Parathyroid adenoma (tissue), 2 donors: ENCODE data around the gene HOXD13.

Experiments
- H2AFZ ChIP-seq: fragments of 300-600 bp; sonication (generic); one replicate; pipeline ENCODE4 v1.7.0; 2017; ENCODE audit warnings: antibody characterized with exemption, mild to moderate bottlenecking
- H3K27ac ChIP-seq: fragments of 300-600 bp; sonication (generic); one replicate; pipeline ENCODE4 v1.7.0; 2017
- H3K27me3 ChIP-seq: fragments of 300-600 bp; sonication (generic); one replicate; pipeline ENCODE4 v1.7.0; 2017; ENCODE audit warnings: low read length; ENCODE audit not compliant: control insufficient read depth, insufficient read depth
- H3K36me3 ChIP-seq: fragments of 300-600 bp; sonication (generic); one replicate; pipeline ENCODE4 v1.7.0; 2017; ENCODE audit warnings: low read length; ENCODE audit not compliant: control insufficient read depth, insufficient read depth
- H3K4me1 ChIP-seq: fragments of 300-600 bp; sonication (generic); one replicate; pipeline ENCODE4 v1.7.0; 2017; ENCODE audit warnings: control low read depth
- H3K4me2 ChIP-seq: fragments of 300-600 bp; sonication (generic); one replicate; pipeline ENCODE4 v1.7.0; 2017; ENCODE audit warnings: low read length
- H3K4me3 ChIP-seq: fragments of 300-600 bp; sonication (generic); one replicate; pipeline ENCODE4 v1.7.0; 2017; ENCODE audit warnings: low read depth, low read length
- H3K79me2 ChIP-seq: fragments of 300-600 bp; sonication (generic); one replicate; pipeline ENCODE4 v1.7.0; 2017; ENCODE audit warnings: control low read depth
- H3K9ac ChIP-seq: fragments of 300-600 bp; sonication (generic); one replicate; pipeline ENCODE4 v1.7.0; 2017; ENCODE audit warnings: mild to moderate bottlenecking
- H3K9me3 ChIP-seq: fragments of 300-600 bp; sonication (generic); one replicate; pipeline ENCODE4 v1.7.0; 2017; ENCODE audit warnings: low read length; ENCODE audit not compliant: control insufficient read depth
- TF ChIP-seq, protein P1 (sequence below): fragments of 300-600 bp; sonication (generic); IDR thresholded peaks from one replicate; pipeline ENCODE4 v1.7.0; 2017; ENCODE audit warnings: antibody characterized with exemption, mild to moderate bottlenecking
- donor health status: primary hyperparathyroidism.

The HOXD13 gene

GRCh38 chr2:176109192-176109901 lies 16.8 kb downstream of the HOXD13 start:
- no peak overlapping the region for H3K4me2 ChIP-seq
- H3K9me3 ChIP-seq: no peaks in the 10 kb centered on the region
- no peak overlapping the region for H2AFZ ChIP-seq
- no peaks in the 10 kb centered on the region for H3K36me3 ChIP-seq
- H3K4me1 ChIP-seq: no peaks in the 10 kb centered on the region
- H3K27me3 ChIP-seq: peaks cover 34% of the 10 kb centered on the region
- H3K4me3 ChIP-seq: no peak overlapping the region
- H3K79me2 ChIP-seq: no peaks in the 10 kb centered on the region
- TF ChIP-seq, protein P1, sequence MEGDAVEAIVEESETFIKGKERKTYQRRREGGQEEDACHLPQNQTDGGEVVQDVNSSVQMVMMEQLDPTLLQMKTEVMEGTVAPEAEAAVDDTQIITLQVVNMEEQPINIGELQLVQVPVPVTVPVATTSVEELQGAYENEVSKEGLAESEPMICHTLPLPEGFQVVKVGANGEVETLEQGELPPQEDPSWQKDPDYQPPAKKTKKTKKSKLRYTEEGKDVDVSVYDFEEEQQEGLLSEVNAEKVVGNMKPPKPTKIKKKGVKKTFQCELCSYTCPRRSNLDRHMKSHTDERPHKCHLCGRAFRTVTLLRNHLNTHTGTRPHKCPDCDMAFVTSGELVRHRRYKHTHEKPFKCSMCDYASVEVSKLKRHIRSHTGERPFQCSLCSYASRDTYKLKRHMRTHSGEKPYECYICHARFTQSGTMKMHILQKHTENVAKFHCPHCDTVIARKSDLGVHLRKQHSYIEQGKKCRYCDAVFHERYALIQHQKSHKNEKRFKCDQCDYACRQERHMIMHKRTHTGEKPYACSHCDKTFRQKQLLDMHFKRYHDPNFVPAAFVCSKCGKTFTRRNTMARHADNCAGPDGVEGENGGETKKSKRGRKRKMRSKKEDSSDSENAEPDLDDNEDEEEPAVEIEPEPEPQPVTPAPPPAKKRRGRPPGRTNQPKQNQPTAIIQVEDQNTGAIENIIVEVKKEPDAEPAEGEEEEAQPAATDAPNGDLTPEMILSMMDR: no peak
- H3K27ac ChIP-seq: no peak overlapping the region
- no peak overlapping the region for H3K9ac ChIP-seq

DNA sequence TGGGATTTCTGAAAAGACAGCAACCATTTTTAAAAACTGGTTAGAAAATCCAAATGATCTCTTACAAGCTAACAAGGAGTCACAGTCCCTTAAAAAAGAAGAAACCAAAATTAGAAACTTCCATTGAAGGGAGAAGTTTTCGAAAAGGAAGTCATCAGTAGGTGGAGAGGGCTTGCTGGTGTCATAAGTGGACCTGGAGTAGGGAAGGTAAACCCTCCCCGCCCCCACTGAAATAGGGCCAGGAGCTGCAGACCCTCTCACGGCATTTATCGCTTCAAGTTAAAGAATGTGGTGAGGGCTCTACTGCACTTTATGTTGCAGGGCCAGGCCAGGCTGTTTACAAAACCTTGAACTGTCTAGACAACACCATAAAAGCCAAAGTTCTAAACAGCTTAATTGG lies 17.4 kb downstream of the HOXD13 start:
- H3K9ac ChIP-seq: no peak overlapping the region
- no peaks in the 10 kb centered on the region for H3K9me3 ChIP-seq
- no peak overlapping the region for H3K27ac ChIP-seq
- no peak overlapping the region for H3K4me2 ChIP-seq
- H3K4me1 ChIP-seq: no peaks in the 10 kb centered on the region
- peaks cover 38% of the 10 kb centered on the region for H3K27me3 ChIP-seq
- H3K79me2 ChIP-seq: no peaks in the 10 kb centered on the region
- H2AFZ ChIP-seq: no peak overlapping the region
- no peaks in the 10 kb centered on the region for H3K36me3 ChIP-seq
- TF ChIP-seq, protein P1: no peak
- H3K4me3 ChIP-seq: no peak overlapping the region

DNA sequence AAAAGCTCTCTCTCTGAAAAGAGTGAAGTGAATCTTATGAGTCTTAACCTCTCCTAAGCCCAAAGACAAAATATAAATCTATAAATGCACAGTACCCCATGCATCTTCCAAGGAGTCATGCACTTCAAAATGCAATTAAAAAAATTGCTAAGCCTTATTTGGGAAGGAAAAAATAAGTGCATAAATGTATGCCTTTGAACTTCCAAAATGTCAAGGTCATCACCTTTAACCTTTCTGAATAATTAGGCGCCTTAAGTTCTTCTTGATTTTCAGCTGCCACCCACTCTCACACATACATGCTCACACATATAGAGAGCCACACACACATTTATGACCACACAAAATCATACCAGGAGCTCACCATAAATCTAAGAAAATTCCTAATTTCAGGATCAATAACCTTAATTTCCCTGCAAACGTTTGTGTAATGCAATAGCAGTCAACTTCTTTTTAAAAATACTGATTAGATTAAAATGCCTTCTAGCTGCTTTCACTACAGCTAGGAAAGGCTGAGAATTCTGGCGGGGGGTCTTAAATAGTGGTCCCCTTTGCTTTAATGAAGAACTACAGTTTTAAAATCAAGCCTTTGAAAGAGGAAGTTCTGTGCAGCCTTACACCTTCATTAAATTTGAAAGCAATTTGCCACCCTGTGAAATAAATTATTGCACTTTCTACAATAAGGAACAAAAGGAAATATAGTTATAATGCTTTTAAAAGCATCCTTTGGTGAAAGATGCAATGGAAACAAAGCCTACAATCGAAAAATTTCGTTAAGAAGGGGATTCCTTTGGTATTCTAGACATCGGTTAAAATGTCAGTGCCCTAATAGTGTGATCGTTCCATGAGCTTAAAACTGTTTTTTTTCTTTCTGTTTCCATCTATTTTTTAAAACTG lies 18.1 kb downstream of the HOXD13 start:
- no peak overlapping the region for H3K4me2 ChIP-seq
- H3K79me2 ChIP-seq: no peaks in the 10 kb centered on the region
- no peak overlapping the region for H3K9ac ChIP-seq
- H3K4me1 ChIP-seq: no peaks in the 10 kb centered on the region
- TF ChIP-seq, protein P1: no peak
- H3K4me3 ChIP-seq: no peak overlapping the region
- H3K9me3 ChIP-seq: no peaks in the 10 kb centered on the region
- H3K27me3 ChIP-seq: peaks cover 35% of the 10 kb centered on the region
- no peak overlapping the region for H2AFZ ChIP-seq
- H3K27ac ChIP-seq: no peak overlapping the region
- H3K36me3 ChIP-seq: no peaks in the 10 kb centered on the region

DNA sequence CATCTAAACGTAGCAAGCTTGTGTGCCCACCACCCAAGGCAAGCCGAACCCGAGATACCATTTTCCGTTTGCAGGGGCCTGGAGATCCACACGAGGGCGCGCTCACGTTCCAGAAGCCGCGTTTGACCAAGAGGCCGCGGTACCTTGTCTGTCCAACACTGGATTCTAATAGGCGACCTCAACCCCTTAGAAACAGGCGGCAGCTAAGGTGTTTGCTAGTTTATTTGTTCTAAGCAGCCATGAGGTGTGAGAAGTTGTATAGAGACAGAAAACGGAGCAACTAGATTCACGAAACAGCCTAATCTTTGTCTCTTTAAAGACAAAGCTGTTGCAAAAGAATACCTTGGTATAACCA lies 18.8 kb downstream of the HOXD13 start:
- TF ChIP-seq, protein P1: no peak
- Histone ChIP-seq H3K4me2 (no peak overlapping the region), H3K4me1 (no peaks in the 10 kb centered on the region), H2AFZ (no peak overlapping the region), H3K4me3 (no peak overlapping the region), H3K79me2 (no peaks in the 10 kb centered on the region), H3K27ac (no peak overlapping the region), H3K9ac (no peak overlapping the region), H3K27me3 (peaks cover 34% of the 10 kb centered on the region), H3K36me3 (no peaks in the 10 kb centered on the region), H3K9me3 (no peaks in the 10 kb centered on the region)
